ENCODE results near the gene GNAO1.

GNAO1 gene

DNA sequence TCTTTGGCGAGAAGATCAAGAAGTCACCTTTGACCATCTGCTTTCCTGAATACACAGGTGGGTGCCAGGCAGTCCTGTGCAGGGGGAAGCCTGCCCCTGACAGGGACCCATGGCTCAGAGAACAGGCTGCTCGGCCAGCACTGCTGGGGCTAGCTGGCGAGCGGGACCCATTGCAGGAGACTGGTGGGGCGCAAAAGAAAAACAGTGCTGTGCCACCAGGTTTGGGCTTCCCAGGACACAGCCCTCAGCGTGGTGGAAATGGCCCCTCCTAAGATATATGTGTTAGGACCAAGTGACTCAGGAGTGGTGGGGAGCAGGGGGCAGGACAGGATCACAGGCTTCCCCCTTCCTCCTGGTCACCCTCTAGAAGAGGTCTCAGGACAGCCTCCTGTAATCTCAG lies 160.2 kb downstream of the GNAO1 start:
- intact Hi-C loops (cut with DNase I): no loop called here
- peak in 3 of 10 donors; percentile 39 to 72 (median 43) for DNase-seq

DNA sequence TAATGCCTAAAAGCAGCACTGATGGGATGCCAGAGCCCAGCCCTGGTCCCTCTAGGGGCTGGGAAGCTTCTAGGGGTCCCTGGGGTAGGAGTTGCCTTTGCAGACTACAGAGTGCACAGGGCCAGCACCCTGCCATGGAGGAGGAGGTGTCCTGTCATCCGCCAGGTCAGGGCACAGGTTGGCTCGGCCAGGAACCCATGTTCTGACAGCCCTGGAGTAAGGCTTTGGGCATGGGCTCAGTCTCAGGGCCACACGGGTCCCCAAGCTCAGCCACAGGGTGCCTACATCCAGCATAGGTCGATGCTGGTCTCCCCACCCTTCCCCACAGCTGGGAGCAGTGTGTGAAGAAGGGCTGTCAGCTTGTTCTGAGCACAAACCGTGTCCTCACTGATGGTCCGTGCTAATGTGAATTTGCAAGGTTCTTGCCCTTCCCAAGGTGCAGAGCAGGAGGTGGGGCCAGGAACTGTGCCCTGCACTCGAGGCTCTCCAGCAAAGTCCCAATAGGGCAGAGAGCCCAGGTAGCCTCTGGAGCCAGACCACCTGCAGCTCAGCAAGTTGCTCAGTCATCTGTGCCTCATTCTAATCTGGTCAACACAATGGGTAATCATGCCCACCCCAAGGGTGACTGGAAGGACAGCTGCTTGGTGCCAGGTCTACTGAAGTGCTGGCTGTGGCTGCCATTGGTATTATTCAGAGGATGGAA lies 161.2 kb downstream of the GNAO1 start:
- peak in 4 of 10 donors; percentile 5 to 83 (median 33) for DNase-seq
- intact Hi-C loops (cut with DNase I): no loop called here

DNA sequence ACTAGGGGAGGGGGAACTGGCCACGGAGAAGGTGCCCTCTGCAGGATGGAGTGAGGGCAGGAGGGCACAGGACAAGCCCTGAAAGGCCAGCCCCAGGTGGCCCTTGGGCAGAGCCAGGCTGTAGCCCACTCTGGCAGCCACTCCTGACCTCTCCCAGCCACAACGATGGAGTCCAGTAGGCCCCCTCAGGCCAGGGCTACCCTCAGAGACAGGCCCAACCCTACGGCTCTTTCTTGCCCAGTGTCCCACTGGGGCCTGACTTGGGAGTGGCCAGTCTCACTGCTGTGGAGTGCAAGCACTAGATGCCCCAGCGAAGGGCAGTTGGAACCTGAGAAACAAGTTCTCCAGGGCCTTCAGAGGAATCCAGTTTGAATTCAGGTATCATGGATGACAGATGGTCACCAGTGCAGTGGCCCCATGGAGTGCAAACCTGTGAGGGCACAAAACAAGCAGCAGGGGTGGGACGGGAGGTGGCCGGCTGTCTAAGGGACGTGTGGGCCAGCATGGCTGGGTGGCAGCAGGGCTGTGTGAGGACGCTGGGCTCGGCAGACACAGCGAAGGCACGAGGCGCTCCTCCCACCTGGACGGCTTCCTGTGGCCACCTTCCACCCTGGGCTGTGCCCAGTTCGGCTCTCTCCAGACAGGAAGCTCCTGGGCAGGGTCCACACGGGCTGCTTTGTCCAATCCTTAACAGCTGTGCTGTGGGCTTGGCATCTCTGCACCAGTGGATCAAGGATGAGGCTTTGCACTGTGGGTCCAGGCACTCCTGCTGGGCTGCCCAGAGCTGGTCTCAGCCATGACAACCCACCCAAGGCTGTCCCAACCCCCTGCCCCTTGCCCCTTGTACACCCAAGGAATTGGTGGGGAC lies 162.0 kb downstream of the GNAO1 start:
- peak in 6 of 10 donors; percentile 1 to 82 (median 45) for DNase-seq
- intact Hi-C loops (cut with DNase I): no loop called here

DNA sequence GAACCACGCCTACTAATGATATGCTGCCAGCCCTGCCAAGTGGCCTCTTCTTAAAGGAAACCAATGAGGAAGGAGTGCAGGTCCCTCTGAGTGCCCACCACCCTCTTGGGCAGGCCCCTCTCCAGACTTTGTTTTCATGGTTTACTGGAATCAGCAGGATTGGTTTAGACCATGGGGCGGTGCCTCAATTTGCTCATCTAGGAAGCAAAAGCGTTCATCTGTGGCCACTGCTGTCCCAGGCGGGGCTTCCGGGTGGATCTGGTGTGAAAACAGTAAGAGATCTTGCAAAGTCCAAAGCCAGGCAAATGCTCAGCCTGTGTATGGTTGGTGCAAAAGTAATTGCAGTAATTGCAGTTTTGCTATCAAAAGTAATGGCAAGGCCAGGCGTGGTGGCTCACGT lies 162.7 kb downstream of the GNAO1 start:
- intact Hi-C loops (cut with DNase I): no loop called here
- DNase-seq: peak in 3 of 10 donors; percentile 2 to 77 (median 11)

DNA sequence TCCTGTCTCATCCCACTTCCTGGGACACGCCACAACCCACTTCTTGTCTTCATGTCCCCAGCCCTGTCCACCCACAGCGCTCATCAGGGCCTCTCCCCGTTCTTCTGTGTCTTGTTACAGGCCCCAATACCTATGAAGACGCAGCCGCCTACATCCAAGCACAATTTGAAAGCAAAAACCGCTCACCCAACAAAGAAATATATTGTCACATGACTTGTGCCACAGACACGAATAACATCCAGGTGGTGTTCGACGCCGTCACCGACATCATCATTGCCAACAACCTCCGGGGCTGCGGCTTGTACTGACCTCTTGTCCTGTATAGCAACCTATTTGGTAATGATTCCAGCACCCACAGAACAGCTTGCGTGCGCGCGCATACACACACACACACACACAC lies 163.5 kb downstream of the GNAO1 start:
- DNase-seq: peak in 4 of 10 donors; percentile 7 to 77 (median 38)
- intact Hi-C loops (cut with DNase I): no loop called here

DNA sequence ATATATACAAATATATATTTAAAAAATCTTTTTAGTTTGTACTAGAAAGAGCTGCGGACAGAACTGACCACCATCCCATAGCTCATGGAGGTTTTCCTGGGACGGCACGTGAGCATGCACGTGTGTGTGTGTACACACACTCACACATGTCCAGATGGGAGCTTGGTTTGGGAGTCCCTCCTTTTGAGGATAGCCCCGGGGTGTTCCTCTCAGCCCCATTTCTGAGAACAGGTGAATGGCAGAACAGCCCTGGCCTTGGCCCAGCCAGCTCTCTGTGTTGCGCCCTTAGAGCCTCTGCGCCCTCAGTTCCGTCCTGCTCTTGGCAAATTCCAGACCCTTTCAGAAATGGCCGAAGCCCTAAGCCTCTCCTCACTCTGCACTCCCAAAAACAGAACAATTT lies 163.9 kb downstream of the GNAO1 start:
- intact Hi-C loops (cut with DNase I): no loop called here
- DNase-seq: peak in 4 of 10 donors; percentile 1 to 76 (median 38)

DNA sequence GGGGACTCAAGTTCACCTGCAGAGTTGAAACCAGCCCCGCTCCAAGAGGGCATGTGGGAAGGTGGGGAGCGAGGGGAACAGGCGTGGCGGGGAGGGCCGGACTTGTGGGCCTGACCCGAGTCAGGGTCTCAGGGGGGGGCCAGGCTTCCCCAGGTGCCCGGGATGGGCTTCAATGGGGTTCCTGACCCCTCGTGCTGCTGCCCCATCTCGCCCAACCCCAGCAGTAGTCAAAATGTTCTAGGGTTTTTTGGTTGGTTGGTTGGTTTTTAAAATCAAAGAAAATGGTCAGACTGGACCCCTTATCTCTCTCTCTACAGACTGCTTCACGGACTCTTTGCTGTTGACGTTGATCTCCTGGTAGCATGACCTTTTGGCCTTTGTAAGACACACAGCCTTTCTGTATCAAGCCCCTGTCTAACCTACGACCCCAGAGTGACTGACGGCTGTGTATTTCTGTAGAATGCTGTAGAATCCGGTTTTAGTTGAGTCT lies 164.5 kb downstream of the GNAO1 start:
- peak in 4 of 10 donors; percentile 11 to 79 (median 54) for DNase-seq
- intact Hi-C loops (cut with DNase I): loop anchor here (1.0 kb wide), 1 partner anchor 167 kb away; no protein-coding TSS in a partner anchor

DNA sequence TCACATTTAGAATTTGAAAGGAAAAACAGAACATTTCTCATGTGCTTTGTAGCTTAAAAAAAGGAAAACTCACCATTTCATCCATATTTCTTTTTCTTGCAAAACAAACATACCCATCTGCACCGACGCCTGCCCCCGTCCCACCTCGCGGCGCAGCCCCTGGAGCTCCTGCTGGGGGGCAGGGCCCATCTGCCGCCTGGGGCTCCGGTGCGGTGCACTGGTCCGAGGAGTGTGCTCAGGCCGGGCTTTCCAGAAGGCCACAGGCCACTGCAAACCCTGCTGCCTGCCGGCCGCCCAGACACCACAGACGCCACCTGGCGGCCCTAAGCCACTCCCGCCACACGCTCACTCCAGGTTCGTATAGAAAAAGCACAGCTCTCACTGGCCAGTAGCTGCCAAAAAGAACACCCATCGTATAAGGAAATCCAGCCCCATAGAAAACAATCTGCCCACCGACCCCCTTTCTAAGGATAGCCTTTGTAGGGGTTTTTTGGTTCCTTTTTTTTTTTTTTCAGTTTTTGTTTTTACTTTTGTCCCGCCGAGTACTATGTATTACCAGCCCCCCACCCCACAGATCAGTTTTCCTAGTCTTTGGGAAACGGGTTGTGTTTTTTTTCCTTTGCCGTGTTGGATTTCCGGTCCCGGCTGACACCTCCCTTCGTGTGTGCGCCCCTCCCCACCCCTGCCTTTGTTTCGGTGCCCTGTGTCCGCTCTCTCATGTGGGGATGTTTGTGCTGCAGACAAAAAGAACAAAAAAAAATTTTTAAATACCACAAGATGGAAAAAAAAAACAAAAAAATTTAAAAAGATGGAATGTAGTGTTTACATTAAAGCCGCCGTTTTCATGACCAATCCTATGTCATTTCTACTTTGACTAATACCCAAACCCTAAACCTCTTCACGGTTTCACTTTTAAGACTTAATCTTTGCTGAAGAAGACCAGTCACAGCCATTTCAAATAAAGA lies 165.3 kb downstream of the GNAO1 start:
- intact Hi-C loops (cut with DNase I): loop anchor here (1.0 kb wide), 1 partner anchor 167 kb away; no protein-coding TSS in a partner anchor
- peak; percentile 54 to 96 (median 76) for DNase-seq

DNA sequence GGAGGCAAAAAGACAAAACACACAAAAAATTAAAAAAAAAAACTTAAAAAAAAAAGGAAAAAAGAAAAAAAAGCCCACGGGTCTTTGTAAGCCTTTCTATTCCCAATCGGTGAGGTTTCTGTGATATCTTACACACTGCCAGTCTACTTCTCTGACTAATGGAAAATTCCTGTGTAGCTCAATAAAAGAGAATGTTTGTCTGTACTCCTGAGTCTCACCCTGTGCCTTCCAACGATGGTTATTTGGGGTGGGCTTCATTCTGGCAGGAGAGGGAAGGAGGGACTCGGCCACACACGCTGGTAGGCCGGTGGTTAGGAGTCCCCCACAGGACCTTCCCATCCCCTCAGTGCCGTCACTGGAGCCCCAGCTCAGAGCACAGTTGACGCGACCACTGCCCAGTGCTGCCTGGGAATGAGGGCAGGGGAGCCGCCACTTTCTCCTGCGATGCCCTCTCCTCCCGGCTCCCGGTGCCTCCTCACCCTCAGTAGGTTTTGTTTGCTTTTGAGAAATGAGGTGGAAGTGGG lies 166.0 kb downstream of the GNAO1 start:
- peak in 3 of 10 donors; percentile 15 to 72 (median 66) for DNase-seq
- intact Hi-C loops (cut with DNase I): no loop called here

DNA sequence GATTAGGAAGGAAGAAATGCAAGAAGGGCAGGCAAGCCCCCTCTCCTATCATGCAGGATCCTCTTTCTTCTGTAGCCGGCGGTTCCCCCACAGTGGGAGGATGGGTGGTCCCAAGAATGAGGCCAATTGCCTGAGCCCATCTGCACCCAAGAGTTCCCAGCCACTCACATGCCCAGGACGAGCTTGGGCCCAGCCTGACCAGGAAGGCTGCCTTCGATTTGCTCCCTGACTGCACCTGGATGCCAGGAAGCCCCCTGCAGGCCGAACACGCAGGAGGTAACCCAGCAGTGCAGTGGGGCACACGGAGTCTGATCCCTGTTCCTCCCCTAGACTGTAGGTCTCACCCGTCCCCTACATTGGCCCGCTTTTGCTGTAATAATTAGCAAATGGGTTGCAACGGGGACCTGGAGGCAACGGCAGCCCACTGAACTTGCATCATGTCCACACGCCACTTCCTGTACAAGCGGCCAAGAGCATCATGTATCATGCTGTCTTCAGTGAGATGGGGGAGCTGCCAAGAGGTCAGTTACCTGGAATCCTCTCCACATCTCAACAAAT lies 166.6 kb downstream of the GNAO1 start:
- intact Hi-C loops (cut with DNase I): no loop called here
- DNase-seq: peak in 4 of 10 donors; percentile 14 to 84 (median 70)

DNA sequence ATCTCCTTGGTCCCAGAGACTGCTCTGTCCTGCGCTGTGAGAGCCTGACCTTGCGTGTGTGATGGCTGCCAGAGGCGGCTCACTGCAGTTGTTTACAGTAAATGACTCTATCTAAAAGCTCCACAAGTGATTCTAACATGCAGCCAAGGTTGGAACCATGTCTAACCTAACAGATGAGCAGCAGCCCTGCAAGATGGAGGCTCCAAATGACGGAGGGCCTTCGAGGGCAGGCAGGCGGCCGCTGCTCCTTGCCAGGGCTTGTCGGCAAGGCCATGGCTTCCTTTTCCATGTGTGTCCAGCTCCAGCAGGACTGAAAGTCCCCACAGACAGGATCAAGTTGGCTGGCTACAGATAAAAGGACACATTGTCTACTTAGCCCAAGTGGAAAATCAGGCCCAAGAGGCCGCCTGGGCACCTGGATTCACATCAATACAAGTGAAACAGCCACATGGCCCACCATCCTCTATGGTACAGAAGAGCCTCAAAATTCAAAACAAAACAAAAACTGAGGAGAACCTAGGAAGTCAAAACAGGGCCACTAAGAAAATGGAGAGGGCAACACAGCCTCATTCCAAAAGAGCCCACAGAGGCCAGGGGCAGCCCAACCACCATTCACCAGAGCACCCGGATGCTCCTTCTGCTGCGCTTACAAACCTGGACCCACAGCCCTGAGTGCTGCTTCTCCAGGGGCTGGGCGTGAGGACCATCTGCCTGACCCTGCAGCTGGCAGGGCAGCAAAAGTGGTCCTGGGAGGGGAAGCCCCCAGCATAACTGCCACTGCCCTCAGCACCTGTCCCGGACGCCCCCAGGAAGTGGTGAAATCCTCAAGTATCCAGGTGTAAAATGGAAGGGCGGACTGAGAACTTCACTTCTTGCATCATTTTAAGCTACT lies 169.1 kb downstream of the GNAO1 start:
- peak in 2 of 10 donors; percentile 66 to 72 for DNase-seq
- intact Hi-C loops (cut with DNase I): no loop called here

DNA sequence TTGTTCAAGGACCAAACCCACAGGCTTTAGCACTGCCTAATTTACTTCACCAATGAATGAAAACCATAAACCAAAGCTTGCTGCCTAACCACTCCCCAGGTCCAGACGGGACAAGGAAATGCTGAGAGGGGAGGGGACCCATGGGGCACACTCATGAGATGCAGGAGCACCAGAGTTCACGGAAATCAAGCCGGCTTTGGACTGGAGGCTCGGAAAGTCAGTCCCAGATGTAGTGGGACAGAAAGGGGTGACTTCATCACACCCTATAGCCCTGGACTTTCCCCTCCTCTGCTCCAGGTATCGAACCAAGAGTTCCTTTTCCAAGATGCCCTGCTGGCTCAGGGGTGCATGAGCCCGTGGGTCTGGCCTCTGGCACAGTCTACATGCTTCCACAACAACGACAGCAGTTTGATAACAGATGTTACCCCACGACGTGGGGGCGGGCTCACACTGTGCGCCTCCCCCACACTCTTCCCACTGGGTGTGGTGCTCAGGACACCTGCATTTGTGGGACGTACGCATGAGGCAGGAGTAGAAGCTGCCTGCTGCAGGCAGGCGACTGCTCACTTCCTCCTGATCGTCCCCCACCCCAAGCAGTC lies 170.9 kb downstream of the GNAO1 start:
- intact Hi-C loops (cut with DNase I): no loop called here
- peak in 1 of 10 donors; percentile 67 for DNase-seq

DNA sequence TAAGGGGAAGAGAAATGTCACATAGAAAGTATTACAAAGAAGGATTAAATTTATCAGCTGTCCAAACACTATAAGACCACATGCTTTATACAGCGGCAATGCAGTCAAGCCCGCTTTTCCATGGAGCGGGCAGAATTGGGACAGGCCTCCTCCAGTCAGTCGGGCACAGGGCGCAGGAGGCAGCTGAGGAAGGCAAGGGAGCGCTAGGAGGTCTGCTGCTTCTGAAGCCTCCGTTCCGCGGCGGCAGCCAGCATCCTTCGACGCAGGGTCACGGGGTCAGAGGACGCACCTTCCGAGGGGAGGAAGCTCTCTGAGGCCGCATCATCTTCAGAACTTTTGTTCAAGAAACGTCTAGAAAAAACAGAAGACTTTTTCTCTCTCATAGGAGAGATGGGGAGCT lies 171.4 kb downstream of the GNAO1 start:
- DNase-seq: no peak
- intact Hi-C loops (cut with DNase I): no loop called here

DNA sequence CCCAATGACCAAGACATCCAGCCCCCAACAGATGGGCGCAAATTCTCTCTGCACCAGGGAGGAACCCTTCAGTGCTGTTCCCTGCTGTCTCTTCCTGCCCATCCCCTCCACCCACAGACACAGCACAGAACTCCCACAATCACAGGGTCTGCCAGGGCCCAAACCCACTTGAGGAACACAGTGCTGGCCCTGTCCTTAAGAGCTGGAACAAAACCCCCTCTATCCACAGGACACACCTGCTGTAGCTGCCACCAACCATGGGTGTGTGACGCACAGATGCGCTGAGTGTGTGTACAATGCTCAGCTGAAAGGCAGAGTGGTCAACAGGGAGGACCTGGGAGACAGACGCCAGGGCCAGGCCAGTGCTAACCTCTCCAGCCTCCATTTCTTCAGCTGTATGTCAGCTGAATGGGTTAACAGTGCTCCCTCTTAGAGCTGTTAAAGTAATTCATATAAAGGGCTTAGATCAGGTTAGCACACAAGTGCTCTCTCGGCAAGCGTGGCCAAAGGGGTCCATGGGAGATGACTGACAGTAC lies 172.0 kb downstream of the GNAO1 start:
- intact Hi-C loops (cut with DNase I): no loop called here
- DNase-seq: no peak

DNA sequence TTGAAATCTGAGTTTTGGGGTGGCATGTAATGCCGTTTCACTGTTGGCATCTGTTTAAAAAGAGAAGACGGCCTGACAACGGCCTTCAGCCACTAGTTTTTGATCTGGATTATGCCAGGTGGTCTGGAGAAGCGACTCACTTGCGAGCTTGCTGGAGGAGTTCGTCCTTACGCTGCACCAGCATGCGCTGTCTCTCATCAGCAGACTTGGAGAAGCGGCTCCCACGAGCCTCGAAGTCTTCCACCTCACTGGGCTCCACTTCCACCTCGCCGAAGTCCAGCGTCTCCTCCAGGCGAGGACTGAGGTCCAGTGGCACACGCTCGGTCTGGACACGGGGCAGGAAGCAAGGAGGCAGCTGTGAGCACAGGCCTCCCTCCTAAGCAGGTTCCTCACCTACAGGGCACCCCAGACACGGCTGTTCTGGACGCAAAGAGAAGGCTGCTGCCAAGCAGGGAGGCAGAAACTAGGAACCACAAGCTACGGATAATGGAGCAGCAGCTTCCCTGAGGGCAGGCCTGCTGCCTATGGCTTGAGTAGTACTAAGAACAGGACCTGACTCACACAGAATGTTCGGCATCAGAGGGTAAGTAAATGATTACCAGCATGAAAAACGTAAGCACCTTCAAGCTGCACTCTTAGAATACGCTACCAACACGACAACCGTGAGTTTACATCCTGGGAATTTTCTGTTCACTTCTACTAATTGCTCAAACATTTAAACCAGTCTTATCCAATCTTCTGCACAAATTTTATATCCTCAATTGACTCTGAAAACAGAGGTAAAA lies 172.7 kb downstream of the GNAO1 start:
- intact Hi-C loops (cut with DNase I): no loop called here
- no peak for DNase-seq

DNA sequence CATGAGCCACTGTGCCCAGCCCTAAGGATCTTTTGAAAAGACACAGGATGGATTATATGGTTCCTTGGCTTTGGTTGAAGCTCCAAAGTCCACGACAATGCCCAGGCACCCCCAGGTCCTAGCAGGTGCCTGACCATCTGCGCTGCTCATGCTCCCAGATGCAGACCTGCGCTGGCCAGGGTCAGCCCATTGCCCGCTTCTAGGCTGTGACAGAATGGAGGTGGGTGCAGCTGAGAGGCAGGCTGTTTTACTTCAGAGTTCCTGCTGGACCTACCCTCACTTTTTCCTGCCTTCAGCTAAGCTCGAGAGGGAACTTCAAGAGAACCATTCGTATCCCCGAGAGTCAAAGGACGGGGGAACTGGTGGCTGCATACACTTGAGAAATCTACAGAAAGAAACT lies 173.6 kb downstream of the GNAO1 start:
- intact Hi-C loops (cut with DNase I): no loop called here
- DNase-seq: no peak

DNA sequence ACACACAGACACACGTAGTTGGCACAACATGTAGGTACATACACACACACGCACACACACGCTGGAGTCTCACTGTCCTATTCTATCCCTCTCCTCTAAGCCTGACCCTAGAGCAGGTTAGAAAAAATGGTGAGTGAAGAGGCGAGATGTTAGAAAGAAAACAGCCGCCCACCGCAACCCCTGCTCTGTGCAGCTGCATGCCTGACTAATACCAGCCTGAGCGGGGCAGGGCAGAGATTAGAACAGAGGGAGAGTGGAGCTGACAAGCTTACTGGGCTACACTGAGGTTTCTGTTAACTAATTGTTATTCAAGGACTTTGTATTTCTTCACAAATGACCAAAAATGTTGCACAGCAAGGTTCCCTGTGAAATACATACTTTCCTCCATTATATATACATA lies 174.3 kb downstream of the GNAO1 start:
- intact Hi-C loops (cut with DNase I): no loop called here
- no peak for DNase-seq

Data from posterior cingulate gyrus (tissue), 11 donors.